NOMO-1 treated with DMSO at 0.1 percent for 48 hours (cell line): ENCODE data around the gene SEC14L6.
"Not testable (repeated sequence)": the region's sequence is repeated elsewhere in the genome, so short reads cannot be mapped to it uniquely, and the experiment has no call there.

Experiments
- DNase-seq: peaks from one replicate; lab custom pipeline; 2025; ENCODE audit not compliant: unreplicated experiment; lab: John Stamatoyannopoulos, UW

The SEC14L6 gene

DNA sequence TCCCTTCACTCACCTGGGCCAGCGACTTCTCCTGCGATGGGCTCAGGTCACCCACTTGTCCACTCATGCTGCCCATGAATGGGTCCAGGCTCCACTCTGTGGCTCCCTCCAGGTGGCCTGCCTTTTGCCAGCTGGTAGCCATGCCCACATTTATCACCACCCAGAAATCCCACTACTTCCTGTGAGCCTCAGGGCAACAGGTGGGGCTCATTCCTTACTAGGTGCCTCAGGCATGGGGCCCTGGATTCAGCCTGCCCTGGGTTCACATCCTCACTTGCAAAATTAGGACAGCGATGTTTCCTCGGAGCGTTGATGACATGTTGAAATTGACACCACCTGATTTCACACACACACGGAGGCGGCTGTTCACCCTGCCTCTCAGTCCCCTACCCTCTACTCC is at the start of gene SEC14L6:
Gene SEC14L6 (minus strand): TSS at position 126 of the 400 bp plus-strand sequence. CDS start 59 bp downstream, at position 67.
- no peak for DNase-seq

DNA sequence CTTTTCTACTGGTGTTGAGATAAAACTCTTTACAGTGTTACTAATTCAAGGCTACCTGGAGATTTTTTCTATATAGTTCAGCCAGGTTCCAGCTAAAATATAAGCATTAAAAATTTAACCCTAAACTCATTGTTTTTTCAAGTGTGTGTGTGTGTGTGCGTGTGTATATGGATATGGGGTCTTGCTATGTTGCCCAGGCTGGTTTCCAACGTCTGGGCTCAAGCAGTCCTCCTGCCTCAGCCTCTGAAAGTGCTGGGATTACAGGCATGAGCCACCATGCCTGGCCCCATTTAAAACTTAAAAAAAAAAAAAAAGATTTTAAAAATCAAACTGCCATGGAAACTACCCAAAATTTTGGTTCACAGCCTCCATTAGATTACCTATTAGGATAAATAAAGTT is 49.7 kb upstream of the SEC14L6 start:
- no peak for DNase-seq

DNA sequence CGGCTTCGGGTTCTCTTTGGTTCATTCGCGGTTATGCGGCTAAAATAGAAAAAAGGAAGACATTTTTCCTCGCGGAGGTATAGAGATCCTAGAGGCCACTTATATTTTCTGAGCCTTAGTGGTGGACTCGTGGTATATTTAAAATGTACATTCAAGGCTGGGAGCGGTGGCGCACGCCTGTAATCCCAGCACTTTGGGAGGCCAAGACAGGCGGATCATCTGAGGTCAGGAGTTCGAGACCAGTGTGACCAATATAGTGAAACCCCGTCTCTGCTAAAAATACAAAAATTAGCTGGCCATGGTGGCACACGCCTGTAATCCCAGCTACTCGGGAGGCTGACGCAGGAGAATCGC is 45.8 kb upstream of the SEC14L6 start:
- not testable (repeated sequence) for DNase-seq

DNA sequence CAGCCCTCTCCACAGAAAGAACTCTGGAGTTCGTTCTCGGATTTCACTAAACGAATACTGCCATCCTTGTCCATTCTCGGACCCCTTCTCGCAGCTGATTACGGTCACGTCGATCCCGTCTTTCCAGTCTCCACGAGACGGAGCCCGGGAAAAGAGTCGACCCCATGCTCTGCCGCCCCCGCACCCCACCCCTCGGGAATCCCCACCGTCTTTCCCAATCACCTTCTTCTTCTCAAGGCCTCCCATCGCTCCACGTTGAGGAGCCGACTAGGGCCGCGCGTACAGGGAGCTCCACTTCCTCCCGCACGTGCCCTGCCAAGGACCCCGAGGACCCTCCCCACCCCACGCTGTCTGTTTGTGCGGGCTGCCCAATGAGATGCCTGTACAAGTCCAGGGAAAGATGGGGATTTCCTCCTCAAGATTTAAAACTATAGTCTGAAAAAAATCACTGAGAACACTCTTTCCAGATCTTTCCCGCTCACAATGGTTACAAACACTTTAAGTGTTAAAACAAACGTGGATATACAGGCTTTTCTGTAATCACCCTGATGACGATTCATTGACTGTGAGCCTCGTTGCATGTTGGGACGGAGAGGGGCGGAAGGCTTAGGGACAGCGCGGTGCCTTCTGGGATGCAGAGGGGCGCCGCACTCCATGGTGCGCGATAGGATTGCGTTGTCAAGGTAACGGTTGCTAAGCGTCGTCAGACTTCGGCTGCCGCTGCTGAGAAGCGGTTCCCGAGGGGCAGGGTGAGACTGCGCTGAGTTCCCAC is 45.2 kb upstream of the SEC14L6 start, which contains the start of gene PES1:
Gene PES1 (minus strand): TSS at position 323 of the 772 bp plus-strand sequence. CDS start 77 bp downstream, at position 246.
- peak; percentile 98 for DNase-seq

DNA sequence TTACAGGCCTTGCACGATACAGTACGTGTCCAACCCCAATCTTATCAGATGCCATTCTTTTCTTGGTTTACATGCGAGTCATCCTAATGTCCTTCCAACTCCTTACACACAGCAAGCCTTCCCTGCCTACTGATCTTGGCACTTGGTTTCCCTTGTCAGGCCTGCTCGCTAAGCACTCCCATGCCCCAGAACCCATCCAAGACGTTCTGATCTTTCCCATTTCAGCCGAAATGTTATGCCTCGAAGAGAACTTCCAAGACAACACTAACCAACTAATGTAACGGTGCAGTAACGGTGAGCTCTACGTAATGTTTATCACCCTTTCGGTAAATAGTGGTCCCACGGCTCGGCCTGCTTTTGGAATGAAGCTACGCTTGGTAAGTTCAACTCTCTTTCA is 44.6 kb upstream of the SEC14L6 start:
- no peak for DNase-seq

DNA sequence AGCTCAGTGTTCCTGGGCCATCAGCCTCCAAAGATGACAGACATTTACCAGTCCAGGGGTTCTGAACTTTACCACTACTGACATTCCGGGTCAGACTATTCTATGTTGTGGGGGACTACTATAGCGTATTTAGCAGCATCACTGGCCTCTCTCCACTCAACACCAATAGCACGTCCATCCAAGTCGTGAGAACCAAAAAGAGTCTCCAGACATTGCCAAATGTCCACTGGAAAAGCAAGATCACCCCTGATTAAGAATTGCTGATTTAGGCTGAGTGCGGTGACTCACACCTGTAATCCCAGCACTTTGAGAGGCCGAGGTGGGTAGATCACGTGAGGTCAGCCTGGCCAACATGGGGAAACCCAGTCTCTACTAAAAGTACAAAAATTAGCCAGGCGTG is 39.9 kb upstream of the SEC14L6 start:
- no peak for DNase-seq

DNA sequence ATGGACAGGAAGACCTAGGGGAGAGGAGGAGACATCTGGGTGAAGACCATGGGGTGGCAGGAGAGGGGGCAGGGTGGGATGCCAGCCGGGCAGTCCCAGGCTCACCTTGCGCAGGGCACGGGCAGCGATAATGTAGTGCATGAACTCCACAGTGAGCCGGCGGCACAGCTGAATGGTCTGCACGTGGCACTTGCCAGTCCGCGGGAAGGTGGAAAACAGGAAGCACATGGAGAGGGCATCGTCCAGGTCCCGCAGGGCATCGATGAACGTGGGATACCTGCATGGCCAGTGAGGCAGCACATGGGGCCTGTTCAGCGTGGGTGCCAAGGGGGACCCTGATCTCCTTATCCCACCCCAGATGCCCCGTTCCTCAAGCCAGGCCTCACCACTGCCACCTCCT is 37.9 kb upstream of the SEC14L6 start:
- no peak for DNase-seq

DNA sequence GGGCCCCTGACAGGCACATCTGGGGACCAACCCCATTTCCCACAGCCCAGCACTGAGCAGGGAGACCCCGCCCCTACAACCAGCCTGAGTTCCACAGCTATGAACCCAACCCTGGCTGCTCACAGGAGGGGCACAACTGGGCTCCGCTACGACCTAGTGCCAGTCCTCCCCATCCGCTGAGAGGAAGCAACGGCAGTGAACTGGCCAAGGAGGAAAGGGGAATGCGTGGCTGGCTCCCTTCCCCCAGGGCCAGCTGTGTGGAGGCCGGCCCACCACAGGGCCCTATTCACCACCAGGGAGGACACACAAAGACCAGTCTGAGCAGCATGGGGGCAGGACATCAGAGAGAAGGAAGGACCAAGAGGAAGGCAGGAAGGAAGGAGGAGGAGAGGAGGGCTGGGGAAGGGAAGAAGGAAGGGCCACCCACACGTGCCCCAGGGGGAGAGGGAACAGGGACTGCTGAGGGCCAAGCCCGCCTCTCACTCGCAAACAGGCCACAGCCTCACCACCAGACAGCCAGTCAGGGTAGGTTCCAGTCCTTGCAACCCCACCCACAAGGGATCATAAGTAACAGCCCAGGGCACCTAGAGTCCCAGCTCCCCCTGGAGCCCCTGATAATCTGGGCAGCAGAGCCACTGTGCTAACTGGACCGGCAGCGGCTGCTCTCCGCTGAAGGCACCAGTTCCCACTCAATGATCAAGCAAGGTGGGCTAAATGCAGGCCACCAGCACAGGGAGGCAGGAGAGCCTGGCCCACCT is 36.4 kb upstream of the SEC14L6 start:
- DNase-seq, result no peak

DNA sequence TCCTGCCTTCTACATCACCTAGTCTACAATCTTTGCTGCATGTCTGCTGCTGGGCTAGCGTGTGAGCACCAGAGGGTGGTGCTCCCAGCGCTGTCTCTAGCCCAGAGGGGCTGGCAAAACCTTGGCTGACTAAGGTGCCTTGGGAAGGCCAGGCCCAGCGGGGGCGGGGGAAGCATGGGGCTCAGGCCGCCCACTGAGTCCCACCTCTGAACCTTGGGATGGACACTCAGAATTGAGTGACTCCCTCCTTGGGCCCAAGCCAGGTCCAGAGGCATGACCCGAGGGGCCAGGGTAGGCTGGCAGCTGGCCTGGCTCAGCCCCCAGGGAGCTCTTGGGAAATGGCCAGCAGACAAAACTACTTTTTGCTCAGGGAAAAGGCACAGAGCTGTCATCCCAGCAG is 35.5 kb upstream of the SEC14L6 start:
- DNase-seq, result no peak

DNA sequence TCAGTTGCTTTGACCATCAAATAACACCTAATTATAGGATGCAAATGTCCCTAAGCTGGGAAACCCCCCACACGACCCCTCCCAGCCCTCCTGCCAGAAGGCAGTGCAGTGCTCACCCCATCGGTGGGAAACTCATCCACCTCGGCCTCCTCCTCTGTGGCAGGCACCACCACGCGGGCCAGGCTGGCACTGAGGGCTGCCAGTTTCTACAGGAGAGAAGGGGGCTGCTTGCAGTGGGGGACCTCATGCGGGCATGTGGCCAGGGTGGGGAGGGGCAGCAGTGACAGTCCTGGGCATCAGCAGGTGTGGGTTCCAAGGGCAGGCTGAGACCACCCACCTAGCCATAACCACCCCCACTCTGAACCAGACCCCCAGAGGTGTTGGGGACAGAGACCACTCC is 34.4 kb upstream of the SEC14L6 start:
- DNase-seq, result no peak

DNA sequence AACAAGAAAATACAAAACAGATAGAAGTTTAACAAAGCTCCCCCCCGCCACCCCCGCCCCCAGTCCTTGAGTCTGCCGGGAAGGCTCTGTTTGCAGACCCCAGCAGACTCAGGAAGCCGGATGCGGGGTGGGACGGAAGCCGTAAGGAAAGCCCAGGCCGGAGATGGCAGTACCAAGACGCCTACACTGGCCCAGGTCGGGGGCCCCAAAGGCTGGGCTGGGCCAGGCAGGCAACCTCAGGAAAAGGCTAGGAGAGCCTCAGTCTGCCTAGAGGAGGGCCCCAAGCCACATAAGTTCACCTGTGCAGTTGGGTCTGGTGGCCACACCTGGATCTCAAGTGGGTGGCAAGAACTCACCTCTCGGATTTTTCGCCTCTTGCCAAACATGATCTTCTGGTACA is 31.9 kb upstream of the SEC14L6 start:
- DNase-seq, result no peak

DNA sequence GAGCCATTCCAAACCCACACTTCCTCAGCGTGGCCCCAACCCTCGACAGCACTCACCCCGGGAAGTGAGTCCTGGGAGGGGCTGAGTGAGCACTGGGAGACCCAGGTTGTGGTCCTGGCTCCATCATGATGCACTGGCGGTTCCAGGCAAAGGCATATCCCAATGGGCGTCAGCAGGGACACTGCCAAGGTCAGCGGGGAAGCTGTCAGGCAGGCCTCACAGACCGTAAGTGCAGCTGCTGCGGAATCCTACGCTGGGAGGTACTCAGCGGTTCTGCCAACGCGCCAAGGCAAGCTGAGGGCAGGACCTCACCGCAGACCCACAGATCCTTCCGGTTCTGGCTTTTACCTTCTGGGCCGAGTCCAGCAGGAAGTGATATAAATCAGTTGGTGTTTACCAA is 29.3 kb upstream of the SEC14L6 start:
- DNase-seq, result no peak

DNA sequence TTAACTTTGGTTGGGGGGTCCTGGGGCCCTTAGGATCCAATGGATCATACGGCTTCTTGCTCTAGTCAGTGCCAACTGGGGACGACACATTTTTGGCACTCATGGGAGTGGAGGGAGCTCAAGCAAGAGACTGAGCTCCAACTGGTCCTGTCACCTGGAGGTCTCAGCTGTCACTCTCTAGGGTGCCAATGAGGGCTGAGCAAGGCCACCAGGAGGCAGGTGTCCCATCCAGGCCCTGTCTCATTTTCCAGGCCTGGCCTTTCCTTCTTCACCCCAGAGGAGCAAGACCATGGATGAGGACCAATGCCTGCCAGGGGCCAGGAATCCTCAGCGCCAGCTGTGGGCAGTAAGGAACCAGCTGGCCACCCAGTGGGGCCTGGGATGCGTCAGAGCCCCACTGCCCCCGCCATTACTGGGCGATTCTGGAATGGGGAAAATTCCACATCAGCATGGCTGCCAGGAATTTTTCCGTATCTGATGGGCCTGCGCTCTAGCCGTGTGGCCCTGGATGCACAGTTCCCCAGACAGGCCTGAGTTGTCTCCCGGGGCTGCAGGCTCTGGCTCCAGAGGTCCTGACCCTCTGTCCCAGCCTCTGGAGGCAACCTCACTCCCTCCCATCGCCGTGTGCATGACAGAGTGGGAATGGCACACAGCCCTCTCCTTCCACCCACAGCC is 28.6 kb upstream of the SEC14L6 start:
- DNase-seq, result no peak

DNA sequence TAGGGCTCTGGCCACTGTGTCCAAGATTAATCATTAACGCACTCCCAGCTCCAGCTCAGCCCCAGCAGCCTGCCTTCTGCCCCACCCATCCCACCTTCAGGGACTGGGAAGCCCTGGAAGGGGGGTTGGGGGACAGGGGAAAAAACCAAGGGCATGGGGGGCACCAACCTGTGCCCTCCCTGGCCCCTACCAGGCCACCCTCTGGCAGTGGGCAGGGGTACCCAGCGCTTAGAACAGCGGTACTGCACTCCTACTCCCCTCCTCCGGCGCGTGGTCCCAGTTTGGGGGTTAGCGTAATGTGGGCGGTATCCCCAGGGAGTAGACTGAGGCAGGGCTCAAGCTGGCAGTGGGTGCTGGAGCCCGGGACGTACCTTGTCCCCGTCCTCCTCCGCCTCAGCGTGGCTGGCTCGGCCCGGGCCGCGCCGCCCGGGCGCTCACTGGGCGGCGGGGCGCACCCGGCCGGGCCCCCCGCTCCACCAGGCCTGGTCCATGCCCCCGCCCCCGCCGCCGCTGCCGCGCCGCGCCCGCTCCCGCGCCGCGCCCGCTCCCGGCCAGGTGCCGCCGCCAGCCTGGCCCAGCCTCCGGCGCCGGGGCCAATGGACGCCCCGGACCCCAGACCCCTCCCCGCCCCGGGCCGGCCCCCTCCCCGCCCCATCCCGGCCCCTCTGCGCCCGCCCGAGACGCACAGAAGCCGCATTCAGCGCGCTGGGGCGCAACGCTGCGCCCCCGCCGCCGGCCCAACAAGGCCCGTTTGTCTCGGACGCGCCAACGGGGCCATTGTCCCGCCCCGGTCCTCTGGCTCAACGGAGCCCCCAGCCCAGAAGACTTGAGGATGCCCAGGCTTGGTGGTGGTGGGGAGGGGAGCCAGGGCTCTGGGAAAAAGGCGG is 27.8 kb upstream of the SEC14L6 start, which contains the start of gene GAL3ST1:
Gene GAL3ST1 (minus strand): TSS at position 571 of the 887 bp plus-strand sequence. CDS start 17,273 bp downstream, outside the sequence.
- DNase-seq, result no peak

DNA sequence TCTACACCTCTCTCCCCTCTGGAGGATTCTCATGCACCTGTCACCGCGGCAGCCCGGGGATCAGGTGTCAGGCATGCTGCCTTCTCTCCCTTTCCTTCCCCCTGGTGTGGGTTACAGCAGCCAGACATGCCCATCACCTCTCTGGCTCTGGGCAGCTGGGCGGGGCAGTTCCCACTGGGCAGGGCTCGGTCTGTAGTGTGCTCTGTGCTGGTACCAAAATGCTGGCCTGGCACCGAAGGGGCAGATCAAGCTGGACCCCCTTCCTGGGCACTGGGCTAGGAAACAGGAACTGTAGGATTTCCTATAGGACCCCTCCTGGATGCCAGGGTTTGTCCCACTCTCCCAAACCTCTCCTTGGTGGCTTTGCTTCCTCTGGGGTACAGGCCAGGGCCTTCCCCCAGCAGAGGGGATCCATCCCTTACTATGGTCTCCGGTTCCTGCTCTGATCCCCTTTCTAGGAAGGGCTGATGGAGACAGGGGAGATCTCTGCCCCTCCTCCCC is 27.1 kb upstream of the SEC14L6 start:
- no peak for DNase-seq

DNA sequence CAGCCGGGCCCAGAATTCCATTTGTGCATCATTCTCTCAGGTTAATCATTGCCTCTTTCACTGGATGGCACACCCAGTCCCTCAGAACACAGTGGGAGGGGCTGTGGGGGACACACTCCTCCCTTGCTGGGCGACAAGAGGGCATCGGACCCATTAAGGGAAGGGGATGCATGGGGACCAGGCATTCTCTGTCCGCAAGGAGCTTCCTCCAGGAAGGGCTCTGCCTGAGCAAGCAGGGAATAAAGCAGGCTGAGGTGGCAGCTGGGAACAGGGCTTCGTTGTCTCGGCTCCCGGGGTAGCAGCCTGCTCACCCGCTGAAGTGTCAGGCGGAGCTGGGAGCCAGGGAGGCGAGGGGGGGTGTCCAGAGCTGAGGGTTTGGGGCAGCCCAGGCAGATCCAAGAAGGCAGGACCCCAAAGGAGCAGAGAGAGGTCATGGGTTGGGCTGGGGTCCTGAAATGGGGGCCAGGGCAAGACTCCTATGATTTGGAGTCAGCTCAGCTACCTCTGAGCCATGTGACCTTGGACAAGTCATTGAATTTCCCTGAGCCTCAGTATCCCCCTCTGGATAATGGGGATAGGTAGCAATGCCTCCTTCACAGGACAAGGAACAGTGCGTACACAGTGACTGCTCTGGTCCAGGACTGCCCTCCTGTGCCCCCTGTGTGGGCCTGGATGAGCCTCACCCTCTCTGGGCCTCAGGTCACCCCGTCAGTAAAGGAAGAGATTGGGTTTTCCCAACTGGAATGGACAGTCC is 26.5 kb upstream of the SEC14L6 start:
- no peak for DNase-seq

DNA sequence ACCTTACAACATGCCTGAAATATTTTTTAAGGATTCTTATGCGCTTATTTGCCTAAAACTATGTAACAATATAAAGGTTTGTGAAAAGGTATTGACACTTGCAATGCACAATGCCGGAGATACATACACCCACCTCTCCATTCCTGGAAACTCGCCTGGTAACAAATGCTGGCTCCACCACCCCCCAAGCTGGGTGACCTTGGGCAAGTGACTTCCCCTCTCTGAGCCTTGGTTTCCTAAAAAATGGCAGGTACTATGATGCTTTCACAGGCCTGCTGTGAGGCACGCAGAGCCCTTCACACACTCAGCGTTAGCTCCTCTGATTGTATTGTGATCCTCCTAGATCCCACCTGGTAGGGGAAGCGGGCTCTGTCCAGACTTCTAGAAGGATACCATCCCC is 25.7 kb upstream of the SEC14L6 start:
- DNase-seq, result no peak

DNA sequence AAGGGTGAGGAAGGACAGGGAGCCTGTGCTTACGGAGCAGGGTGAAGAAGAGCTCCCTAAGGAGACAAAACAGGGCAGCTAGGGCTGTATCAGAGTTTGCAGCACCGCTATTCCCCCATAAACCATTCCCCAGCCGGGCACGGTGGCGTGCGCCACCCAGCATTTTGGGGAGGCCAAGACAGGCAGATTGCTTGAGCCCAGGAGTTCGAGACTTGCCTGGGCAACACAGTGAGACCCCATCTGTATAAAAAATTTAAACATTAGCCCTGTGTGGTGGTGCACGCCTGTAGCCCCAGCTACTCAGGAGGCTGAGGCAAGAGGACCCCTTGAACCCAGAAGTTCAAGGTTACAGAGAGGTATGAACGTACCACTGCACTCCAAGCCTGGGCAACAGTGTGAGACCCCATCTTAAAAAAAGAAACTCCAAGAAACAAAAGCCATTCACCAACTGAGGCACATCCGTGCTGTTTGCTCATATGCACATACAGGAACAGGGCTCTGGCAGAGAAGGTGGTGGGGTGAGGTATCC is 23.2 kb upstream of the SEC14L6 start:
- no peak for DNase-seq

DNA sequence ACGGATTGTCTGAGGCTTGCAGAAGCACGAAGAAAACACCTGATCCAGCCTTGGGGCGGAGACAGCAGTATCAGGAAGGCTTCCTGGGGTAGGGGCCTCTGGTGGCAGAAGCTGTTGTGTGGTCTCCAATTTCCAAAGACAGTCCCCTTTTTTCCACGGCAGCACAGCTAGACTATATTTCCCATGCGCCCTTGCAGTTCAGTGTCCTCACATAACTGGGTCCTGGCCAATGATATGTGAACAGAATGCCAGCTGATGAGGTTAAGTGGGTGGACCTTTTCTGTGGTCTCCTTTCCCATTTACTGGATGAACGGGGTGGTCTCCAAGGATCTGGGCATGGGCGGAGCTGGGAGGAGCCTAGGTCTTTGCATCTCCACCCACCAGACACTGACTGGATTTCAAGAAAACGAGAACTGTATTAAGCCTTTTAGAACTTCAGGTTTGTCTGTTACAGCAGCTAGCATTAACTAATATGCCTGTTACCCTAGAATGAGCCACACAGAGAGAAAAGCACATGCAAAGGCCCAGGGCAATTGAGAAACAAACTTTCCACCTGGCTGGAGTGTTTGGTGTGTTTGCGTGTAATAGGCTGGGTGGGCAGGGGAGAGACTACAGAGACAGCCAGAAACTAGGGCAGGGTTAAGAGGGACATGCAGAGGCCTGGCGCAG is 21.7 kb upstream of the SEC14L6 start:
- DNase-seq, result no peak
